Naive thymus-derived CD8-positive, alpha-beta T cell (primary cell): ENCODE results near the gene HELQ. TPM values are rescaled to one million over a fixed set of nuclear protein-coding genes. Genes with fewer than 3 reads are reported as not detected.
"Not testable (repeated sequence)": the region's sequence is repeated elsewhere in the genome, so short reads cannot be mapped to it uniquely, and the experiment has no call there.

Experiments
- ATAC-seq, 2 donors: fragments of 150-1000 bp; cut with Tn5 transposase in 1 of 2; sonication (Bioruptor Pico), chemical (Tn5 transposase) in 1 of 2; 1 replicate in 1 of 2; 2 replicates in 1 of 2; pipeline ENCODE4 v1.10.0; 2021; ENCODE audit warnings: mild to moderate bottlenecking in 2 of 2, moderate library complexity in 2 of 2
- POLR2A ChIA-PET: fragments of 350-600 bp; sonication (Branson Sonifier 250); formaldehyde crosslinking; loops from one replicate; lab custom pipeline; 2021; ENCODE audit warnings: antibody characterized with exemption; lab: Charles Lee
- DNase-seq, 10 donors: peaks; one replicate each; pipeline versions ENCODE4 v3.0.0 to v3.0.0-alpha.2; 2020 to 2022
- H3K27ac Mint-ChIP-seq, 10 donors: one replicate each; pipeline ENCODE4 v1.8.0; 2020 to 2022; ENCODE audit warnings: mild to moderate bottlenecking in 10 of 10, mixed read lengths in 10 of 10, moderate library complexity in 4 of 10, inconsistent platforms in 1 of 10
- H3K27me3 Mint-ChIP-seq, 5 donors: one replicate each; pipeline ENCODE4 v1.8.0; 2021 to 2022; ENCODE audit warnings: mixed read lengths in 5 of 5
- H3K36me3 Mint-ChIP-seq, 3 donors: one replicate each; pipeline ENCODE4 v1.8.0; 2020 to 2022; ENCODE audit warnings: mixed read lengths in 3 of 3, mild to moderate bottlenecking in 2 of 3, inconsistent platforms in 1 of 3
- H3K4me1 Mint-ChIP-seq, 4 donors: one replicate each; pipeline ENCODE4 v1.8.0; 2021 to 2022; ENCODE audit warnings: mixed read lengths in 4 of 4
- H3K4me3 Mint-ChIP-seq, 10 donors: one replicate each; pipeline ENCODE4 v1.8.0; 2020 to 2022; ENCODE audit warnings: mild to moderate bottlenecking in 10 of 10, mixed read lengths in 10 of 10, moderate library complexity in 6 of 10, inconsistent platforms in 1 of 10
- H3K9me3 Mint-ChIP-seq, 9 donors: one replicate each; pipeline ENCODE4 v1.8.0; 2020 to 2022; ENCODE audit warnings: mixed read lengths in 9 of 9, mild to moderate bottlenecking in 3 of 9, inconsistent platforms in 1 of 9, moderate library complexity in 1 of 9
- polyA plus RNA-seq, 3 donors: library from polyadenylated mRNA; unstranded; fragments of 300-500 nt; fragmentation: Illumina TruSeq; gene quantifications; one replicate each; pipeline ENCODE4 v1.2.3, GENCODE V29; 2021
- total RNA-seq, 8 experiments: library from RNA in 2 of 8; stranded (reverse) in 2 of 8; gene quantifications; one replicate each; pipeline ENCODE4 v1.2.3 and lab custom pipeline; 2021 to 2026

The HELQ gene, protein sequence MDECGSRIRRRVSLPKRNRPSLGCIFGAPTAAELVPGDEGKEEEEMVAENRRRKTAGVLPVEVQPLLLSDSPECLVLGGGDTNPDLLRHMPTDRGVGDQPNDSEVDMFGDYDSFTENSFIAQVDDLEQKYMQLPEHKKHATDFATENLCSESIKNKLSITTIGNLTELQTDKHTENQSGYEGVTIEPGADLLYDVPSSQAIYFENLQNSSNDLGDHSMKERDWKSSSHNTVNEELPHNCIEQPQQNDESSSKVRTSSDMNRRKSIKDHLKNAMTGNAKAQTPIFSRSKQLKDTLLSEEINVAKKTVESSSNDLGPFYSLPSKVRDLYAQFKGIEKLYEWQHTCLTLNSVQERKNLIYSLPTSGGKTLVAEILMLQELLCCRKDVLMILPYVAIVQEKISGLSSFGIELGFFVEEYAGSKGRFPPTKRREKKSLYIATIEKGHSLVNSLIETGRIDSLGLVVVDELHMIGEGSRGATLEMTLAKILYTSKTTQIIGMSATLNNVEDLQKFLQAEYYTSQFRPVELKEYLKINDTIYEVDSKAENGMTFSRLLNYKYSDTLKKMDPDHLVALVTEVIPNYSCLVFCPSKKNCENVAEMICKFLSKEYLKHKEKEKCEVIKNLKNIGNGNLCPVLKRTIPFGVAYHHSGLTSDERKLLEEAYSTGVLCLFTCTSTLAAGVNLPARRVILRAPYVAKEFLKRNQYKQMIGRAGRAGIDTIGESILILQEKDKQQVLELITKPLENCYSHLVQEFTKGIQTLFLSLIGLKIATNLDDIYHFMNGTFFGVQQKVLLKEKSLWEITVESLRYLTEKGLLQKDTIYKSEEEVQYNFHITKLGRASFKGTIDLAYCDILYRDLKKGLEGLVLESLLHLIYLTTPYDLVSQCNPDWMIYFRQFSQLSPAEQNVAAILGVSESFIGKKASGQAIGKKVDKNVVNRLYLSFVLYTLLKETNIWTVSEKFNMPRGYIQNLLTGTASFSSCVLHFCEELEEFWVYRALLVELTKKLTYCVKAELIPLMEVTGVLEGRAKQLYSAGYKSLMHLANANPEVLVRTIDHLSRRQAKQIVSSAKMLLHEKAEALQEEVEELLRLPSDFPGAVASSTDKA
- total RNA-seq, result 10 to 100 TPM; 50.1 to 50.2 TPM
- 10 to 100 TPM; 16.7 to 27.5 (median 19.9) TPM for polyA plus RNA-seq
- 24.8 to 63.6 (median 56.6) reads per million in 6 experiments for total RNA-seq (lab: John Stamatoyannopoulos, UW)

GRCh38 chr4:83455281-83456183, at the start of gene HELQ, which contains the start of gene MRPS18C:
Gene HELQ, minus strand, starts transcription at chr4:83455823. Its CDS starts 130 bp downstream, at chr4:83455693.
Gene MRPS18C, plus strand, starts transcription at chr4:83456058. Its CDS starts 20 bp downstream, at chr4:83456078.
- Mint-ChIP-seq H3K36me3 (peaks cover 10 to 68% (median 19%) of the 10 kb centered on the region in 3 donors), H3K27me3 (no peaks in the 10 kb centered on the region), H3K4me1 (peaks cover 16 to 59% (median 58%) of the 10 kb centered on the region in 4 donors), H3K4me3 (peak within 1 kb of the TSS; percentile 98 to 100 (median 100)), H3K27ac (peak within 1 kb of the TSS; percentile 100), H3K9me3 (no peaks in the 10 kb centered on the region)
- DNase-seq, result peak; percentile 80 to 99 (median 96)
- POLR2A ChIA-PET, result interaction anchor here (0.8 to 3.1 kb wide), 13 partner anchors 10 to 1127 kb away, joined by 3 to 36 read pairs (median 8); partner anchors contain the start of genes ABRAXAS1, COPS4, COQ2 and HNRNPDL
- ATAC-seq, result peak; percentile 86 to 89

DNA sequence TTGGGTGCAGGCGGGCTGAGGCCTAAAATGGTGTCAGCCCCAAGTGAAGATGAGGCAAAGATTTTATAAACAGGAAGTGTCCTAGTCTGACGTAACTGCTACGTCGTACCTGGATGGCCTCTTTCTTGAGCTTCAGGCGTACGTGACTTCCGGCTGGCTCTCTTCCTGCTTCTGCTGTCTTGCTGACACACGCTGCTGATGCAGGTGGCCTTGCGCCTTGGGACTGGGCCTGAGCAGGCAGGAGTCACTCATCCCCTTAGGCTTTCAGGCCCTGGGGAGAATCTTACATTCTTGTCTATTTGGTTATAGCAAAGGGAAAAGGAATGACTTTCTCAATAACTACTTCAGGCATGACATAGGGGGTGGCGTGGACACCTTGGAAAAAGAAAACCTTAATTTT, 49.4 kb upstream of the HELQ start:
- POLR2A ChIA-PET, result interaction anchor here (1.2 to 2.8 kb wide), 3 partner anchors 19 to 49 kb away, joined by 3 to 8 read pairs (median 5); partner anchors contain the start of genes GPAT3, HELQ and MRPS18C
- Mint-ChIP-seq H3K9me3 (no peaks in the 10 kb centered on the region), H3K4me1 (peaks cover 8 to 21% (median 16%) of the 10 kb centered on the region in 4 donors), H3K4me3 (no peak overlapping the region), H3K27ac (peak overlapping the region in 8 of 10 donors; percentile 86 to 96 (median 91)), H3K36me3 (no peaks in the 10 kb centered on the region), H3K27me3 (peaks cover 0 to 8% (median 0%) of the 10 kb centered on the region in 5 donors)
- DNase-seq (no peak), ATAC-seq (no peak)

DNA sequence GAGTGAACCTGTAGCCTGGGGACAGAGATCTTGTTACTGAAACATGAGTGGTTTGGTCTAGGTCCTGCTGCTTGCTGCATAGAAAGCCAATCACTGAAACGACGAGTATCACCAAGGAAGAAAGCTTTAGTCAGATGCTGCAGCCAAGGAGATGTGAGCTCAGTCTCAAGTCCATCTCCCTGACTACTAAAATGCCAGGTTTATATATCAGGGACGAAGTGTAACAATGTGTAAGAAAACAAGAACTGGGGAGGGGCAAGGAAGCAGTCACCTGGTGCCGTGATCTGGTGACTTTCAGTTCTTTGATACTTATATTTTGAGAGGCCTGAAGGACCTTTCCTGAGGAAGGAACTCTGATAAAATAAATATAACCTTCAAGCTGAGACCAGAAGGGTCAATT, 48.9 kb upstream of the HELQ start:
- Mint-ChIP-seq H3K9me3 (no peaks in the 10 kb centered on the region), H3K36me3 (no peaks in the 10 kb centered on the region), H3K27me3 (peaks cover 0 to 8% (median 0%) of the 10 kb centered on the region in 5 donors), H3K27ac (peak overlapping the region in 9 of 10 donors; percentile 42 to 96 (median 91)), H3K4me3 (peak overlapping the region in 7 of 10 donors; percentile 1 to 75 (median 50)), H3K4me1 (peaks cover 8 to 21% (median 16%) of the 10 kb centered on the region in 4 donors)
- ATAC-seq (peak; percentile 18 to 37), DNase-seq (no peak)
- POLR2A ChIA-PET, result interaction anchor here (1.0 to 2.8 kb wide), 4 partner anchors 19 to 49 kb away, joined by 3 to 8 read pairs (median 4); partner anchors contain the start of genes GPAT3, HELQ and MRPS18C

DNA sequence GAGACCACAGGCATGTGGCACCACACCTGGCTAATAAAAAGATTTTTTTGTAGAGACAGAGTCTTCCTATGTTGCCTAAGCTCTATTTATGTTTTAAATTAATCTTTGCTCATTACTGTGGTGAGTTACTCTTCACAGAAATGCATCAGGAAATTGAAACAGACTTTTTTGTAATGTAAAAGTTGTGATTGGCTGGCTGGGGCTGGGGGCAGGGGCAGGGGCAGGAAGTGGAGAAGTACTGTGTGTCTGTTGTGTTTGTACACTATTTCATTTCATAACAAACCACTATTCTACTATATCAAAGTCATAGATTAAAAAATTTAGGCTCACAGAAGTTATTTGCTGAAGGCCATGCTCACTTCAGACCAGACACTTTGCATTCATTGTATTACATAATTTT, 48.4 kb upstream of the HELQ start:
- DNase-seq, result peak in 2 of 10 donors; percentile 40 to 53
- Mint-ChIP-seq H3K4me1 (peaks cover 8 to 21% (median 14%) of the 10 kb centered on the region in 4 donors), H3K27ac (peak overlapping the region in 9 of 10 donors; percentile 42 to 96 (median 91)), H3K9me3 (no peaks in the 10 kb centered on the region), H3K36me3 (no peaks in the 10 kb centered on the region), H3K4me3 (peak overlapping the region in 5 of 10 donors; percentile 11 to 75 (median 50)), H3K27me3 (peaks cover 0 to 5% (median 0%) of the 10 kb centered on the region in 5 donors)
- ATAC-seq, result peak; percentile 76 to 86
- POLR2A ChIA-PET, result interaction anchor here (0.8 to 2.8 kb wide), 4 partner anchors 18 to 49 kb away, joined by 3 to 8 read pairs (median 4); partner anchors contain the start of genes ABRAXAS1, GPAT3, HELQ and MRPS18C

GRCh38 chr4:83501671-83502070, 46.0 kb upstream of the HELQ start:
- H3K27ac Mint-ChIP-seq, result peak overlapping the region in 1 of 10 donors; percentile 51

GRCh38 chr4:83498187-83498586, 42.6 kb upstream of the HELQ start:
- no peaks in the 10 kb centered on the region for H3K36me3 Mint-ChIP-seq
- peaks cover 0 to 2% (median 0%) of the 10 kb centered on the region in 4 donors for H3K4me1 Mint-ChIP-seq
- DNase-seq, result no peak
- no peak for ATAC-seq
- peaks cover 0 to 4% (median 0%) of the 10 kb centered on the region in 5 donors for H3K27me3 Mint-ChIP-seq
- H3K27ac Mint-ChIP-seq, result peak overlapping the region in 2 of 10 donors; percentile 2 to 23
- H3K4me3 Mint-ChIP-seq, result no peak overlapping the region
- no peaks in the 10 kb centered on the region for H3K9me3 Mint-ChIP-seq
- POLR2A ChIA-PET, result interaction anchor here (4.5 kb wide), 1 partner anchor 13 kb away, joined by 16 read pairs; the partner anchor contains the start of gene ABRAXAS1

More at GRCh38 chr4:83501671-83502070, 46.0 kb upstream of the HELQ start:
- DNase-seq, H3K27me3 Mint-ChIP-seq, H3K4me3 Mint-ChIP-seq, H3K36me3 Mint-ChIP-seq, ATAC-seq, H3K9me3 Mint-ChIP-seq, POLR2A ChIA-PET: not testable (repeated sequence)
- H3K4me1 Mint-ChIP-seq, result peaks cover 8 to 21% (median 15%) of the 10 kb centered on the region in 4 donors

DNA sequence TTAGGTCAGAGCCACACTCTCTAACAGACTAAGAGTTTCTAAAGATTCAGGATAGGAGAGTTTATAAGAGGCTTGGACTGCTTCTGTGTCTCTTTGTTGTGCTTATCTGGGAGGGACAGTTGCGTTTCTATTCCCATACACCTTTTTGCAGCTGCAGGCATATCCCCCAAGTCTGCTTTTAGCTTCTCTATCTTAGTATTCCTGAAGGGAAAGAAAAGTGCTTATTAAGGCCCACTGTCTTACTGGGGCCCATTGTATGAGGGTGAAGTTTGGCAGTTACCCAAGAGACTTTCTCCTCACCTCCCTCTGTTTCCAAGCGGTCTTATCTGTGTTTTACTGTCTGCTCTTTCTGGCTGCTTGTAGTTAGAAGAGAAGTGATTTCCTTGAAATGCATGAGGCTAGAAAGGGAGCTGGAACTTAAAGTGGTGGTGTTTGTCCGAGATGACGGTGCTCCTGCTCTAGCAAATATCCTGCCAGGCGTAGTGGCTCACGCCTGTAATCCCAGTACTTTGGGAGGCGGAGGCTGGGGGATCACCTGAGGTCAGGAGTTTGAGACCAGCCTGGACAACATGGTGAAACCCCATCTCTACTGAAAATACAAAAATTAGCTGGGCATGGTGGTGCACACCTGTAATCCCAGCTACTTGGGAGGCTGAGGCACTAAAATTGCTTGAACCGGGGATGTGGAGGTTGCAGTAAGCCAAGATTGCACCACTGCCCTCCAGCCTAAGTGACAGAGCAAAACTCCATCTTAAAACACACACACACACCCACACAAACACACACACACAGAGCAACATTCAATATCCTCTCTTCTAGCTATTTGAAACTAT, 40.7 kb upstream of the HELQ start:
- not testable (repeated sequence) for H3K27me3 Mint-ChIP-seq, H3K27ac Mint-ChIP-seq, H3K9me3 Mint-ChIP-seq, H3K36me3 Mint-ChIP-seq, H3K4me3 Mint-ChIP-seq, DNase-seq, ATAC-seq, H3K4me1 Mint-ChIP-seq
- POLR2A ChIA-PET, result interaction anchor here (4.5 kb wide), 1 partner anchor 11 kb away, joined by 16 read pairs; the partner anchor contains the start of gene ABRAXAS1

GRCh38 chr4:83490876-83491450, 35.3 kb upstream of the HELQ start:
- Mint-ChIP-seq H3K36me3 (no peaks in the 10 kb centered on the region), H3K4me1 (peaks cover 1 to 9% (median 6%) of the 10 kb centered on the region in 4 donors), H3K9me3 (no peaks in the 10 kb centered on the region), H3K27ac (peak overlapping the region in 1 of 10 donors; percentile 48), H3K27me3 (no peaks in the 10 kb centered on the region), H3K4me3 (no peak overlapping the region)
- ATAC-seq (peak; percentile 62 to 68), DNase-seq (peak in 3 of 10 donors; percentile 13 to 43 (median 41))
- POLR2A ChIA-PET, result no interaction called here

DNA sequence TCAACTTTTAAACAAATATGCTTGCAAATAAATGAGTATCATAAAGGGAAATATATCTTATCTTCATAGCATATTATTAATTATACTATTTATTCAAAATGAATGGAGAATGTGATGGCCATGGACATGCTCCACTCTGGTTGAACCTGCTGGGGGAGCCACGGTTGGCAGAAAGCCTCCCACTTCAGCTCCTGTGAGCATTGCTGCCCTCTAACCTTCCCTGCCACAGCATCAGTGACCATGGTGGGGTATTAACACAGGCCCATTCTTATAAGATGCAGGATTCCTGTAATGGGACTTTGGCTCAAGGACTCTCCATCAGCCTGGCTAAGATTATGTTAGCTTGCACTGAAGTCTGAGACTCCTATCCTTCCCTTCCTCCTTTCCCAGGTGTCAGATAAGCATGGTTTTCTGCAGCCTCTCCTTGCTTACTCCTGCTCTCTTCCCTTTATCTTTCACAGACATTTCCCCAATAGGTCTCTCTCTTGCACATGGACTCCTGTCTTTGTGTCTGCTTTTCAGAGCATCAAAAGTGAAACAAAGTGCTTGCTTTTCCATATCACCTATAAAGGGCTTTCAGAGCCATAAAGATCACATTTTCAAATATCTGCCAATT, 34.2 kb upstream of the HELQ start:
- ATAC-seq, result no peak
- no peak overlapping the region for H3K4me3 Mint-ChIP-seq
- H3K27me3 Mint-ChIP-seq, result no peaks in the 10 kb centered on the region
- peaks cover 5 to 16% (median 10%) of the 10 kb centered on the region in 4 donors for H3K4me1 Mint-ChIP-seq
- DNase-seq, result no peak
- H3K9me3 Mint-ChIP-seq, result no peaks in the 10 kb centered on the region
- no peak overlapping the region for H3K27ac Mint-ChIP-seq
- no peaks in the 10 kb centered on the region for H3K36me3 Mint-ChIP-seq
- POLR2A ChIA-PET, result no interaction called here
